ENCODE data around the gene JARID2.
"Not testable (repeated sequence)": the region's sequence is repeated elsewhere in the genome, so short reads cannot be mapped to it uniquely, and the experiment has no call there.

The JARID2 gene

GRCh38 chr6:15538106-15538505 lies 292.2 kb downstream of the JARID2 start:
- H3K27ac ChIP-seq (ENCODE audit: low read depth, low read length) = no peak overlapping the region
- H3K36me3 ChIP-seq (ENCODE audit: insufficient read depth, low read length) = no peaks in the 10 kb centered on the region
- H3K9ac ChIP-seq (ENCODE audit: low read depth, low read length) = no peak overlapping the region
- no peaks in the 10 kb centered on the region for H3K27me3 ChIP-seq (ENCODE audit: insufficient read depth, low read length)
- WGBS = 89% methylated on average over 5 of the region's 5 CpGs
- no peaks in the 10 kb centered on the region for H3K4me1 ChIP-seq (ENCODE audit: insufficient read depth, low read length)
- H3K9me3 ChIP-seq (ENCODE audit: insufficient read depth, low read depth, low read length) = no peaks in the 10 kb centered on the region
- H3K4me3 ChIP-seq (ENCODE audit: low read length) = no peak overlapping the region

- Histone ChIP-seq H3K9me3 (ENCODE audit: insufficient read depth, low read depth, low read length) (no peaks in the 10 kb centered on the region), H3K36me3 (ENCODE audit: insufficient read depth, low read length) (no peaks in the 10 kb centered on the region), H3K4me3 (ENCODE audit: low read length) (no peak overlapping the region), H3K27ac (ENCODE audit: low read depth, low read length) (no peak overlapping the region), H3K27me3 (ENCODE audit: insufficient read depth, low read length) (no peaks in the 10 kb centered on the region), H3K4me1 (ENCODE audit: insufficient read depth, low read length) (no peaks in the 10 kb centered on the region), H3K9ac (ENCODE audit: low read depth, low read length) (no peak overlapping the region)
- 91% methylated on average over 9 of the region's 9 CpGs for WGBS
Observed at GRCh38 chr6:15538766-15539495, 293.1 kb downstream of the JARID2 start.

DNA sequence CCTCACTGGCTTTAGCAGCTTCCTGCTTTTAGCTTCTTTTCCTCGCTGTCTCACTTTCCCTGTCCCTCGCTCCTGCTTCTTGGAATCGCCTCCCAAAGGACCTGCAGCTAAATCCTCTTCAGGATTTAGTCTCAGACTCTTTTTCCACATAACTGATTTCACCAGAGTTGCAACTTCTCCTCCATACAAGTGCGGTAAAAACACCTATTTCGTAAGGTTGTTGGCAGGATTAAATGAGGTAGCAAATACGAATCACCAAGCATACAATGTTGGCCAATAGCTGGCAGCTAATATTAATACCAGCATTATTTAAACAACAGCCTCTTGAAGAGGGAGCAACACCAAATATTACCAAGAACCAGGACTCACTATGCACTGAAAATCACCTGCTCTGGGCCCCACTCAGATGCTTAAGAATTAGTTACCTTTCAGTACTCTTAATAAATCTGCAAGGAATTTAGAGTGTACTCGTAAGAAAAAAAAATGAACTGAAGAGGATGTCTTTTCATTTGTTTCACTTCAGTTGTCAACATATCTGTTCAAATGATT lies 293.9 kb downstream of the JARID2 start:
- 95% methylated on average over 7 of the region's 7 CpGs for WGBS
- no peaks in the 10 kb centered on the region for H3K4me1 ChIP-seq (ENCODE audit: insufficient read depth, low read length)

DNA sequence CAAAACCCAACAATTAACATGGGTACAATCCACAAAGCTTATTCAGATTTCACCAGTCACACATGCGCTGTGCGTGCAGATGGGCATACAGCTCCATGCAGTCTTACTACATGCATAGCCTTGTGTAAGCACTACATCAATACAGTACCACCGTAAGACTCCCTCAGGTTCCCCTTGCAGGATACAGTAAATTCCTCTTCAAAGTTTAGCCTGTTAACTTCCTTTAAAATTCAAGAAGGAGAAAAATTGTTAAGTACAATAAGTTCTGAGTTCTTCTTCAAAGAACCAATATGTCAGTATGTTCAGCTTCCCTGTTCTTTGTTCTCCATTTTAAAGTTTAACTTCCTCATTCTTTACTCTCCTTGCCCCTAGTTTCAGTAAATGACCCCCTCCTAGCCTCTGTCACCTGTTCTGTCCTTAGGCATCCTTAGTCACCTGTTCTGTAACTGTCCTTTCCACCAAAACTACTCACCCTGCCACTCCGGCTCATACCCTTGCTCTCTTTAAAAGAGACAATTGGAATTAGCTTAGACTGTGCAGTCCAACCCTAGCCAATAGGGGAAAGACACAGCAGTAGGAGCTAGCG lies 297.6 kb downstream of the JARID2 start:
- H3K27me3 ChIP-seq (ENCODE audit: insufficient read depth, low read length); H3K4me3 ChIP-seq (ENCODE audit: low read length); H3K36me3 ChIP-seq (ENCODE audit: insufficient read depth, low read length); H3K9me3 ChIP-seq (ENCODE audit: insufficient read depth, low read depth, low read length); H3K9ac ChIP-seq (ENCODE audit: low read depth, low read length); H3K27ac ChIP-seq (ENCODE audit: low read depth, low read length): not testable (repeated sequence)
- H3K4me1 ChIP-seq (ENCODE audit: insufficient read depth, low read length) = peaks cover 12% of the 10 kb centered on the region
- WGBS = 98% methylated on average over 5 of the region's 5 CpGs

More for the DNA sequence above, 293.9 kb downstream of the JARID2 start:
- Histone ChIP-seq H3K4me3 (ENCODE audit: low read length) (no peak overlapping the region), H3K9ac (ENCODE audit: low read depth, low read length) (no peak overlapping the region), H3K27me3 (ENCODE audit: insufficient read depth, low read length) (no peaks in the 10 kb centered on the region), H3K27ac (ENCODE audit: low read depth, low read length) (no peak overlapping the region), H3K9me3 (ENCODE audit: insufficient read depth, low read depth, low read length) (no peaks in the 10 kb centered on the region), H3K36me3 (ENCODE audit: insufficient read depth, low read length) (no peaks in the 10 kb centered on the region)

DNA sequence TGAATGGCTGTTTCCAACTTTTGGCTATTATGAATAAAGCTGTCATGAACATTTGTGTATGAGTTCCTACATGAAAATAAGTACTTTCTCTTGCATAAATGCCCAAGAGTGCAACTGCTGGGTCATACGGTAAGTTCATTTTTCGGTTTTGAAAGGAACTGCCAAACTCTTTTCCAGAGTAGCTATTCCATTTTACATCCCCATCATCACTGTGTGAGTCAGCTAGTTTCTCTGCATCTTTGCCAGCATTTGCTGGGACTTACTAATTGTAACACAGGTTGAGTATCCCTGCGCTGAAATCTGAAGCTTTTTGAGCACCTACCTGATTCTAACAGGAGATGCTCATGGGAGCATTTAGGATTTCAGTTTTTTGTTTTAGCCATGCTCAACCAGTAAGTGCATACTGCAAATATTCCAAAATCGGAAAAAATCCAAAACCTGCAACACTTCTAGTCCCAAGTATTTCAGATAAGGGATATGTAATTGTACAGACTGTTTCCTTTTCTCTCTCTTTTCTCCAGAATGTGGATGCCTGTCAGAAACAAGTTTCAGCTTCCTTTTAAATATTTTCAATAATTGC lies 298.5 kb downstream of the JARID2 start:
- Histone ChIP-seq H3K36me3 (ENCODE audit: insufficient read depth, low read length) (no peaks in the 10 kb centered on the region), H3K4me3 (ENCODE audit: low read length) (no peak overlapping the region), H3K27ac (ENCODE audit: low read depth, low read length) (no peak overlapping the region), H3K9me3 (ENCODE audit: insufficient read depth, low read depth, low read length) (no peaks in the 10 kb centered on the region), H3K9ac (ENCODE audit: low read depth, low read length) (no peak overlapping the region), H3K4me1 (ENCODE audit: insufficient read depth, low read length) (peaks cover 13% of the 10 kb centered on the region), H3K27me3 (ENCODE audit: insufficient read depth, low read length) (no peaks in the 10 kb centered on the region)
- WGBS = 86% methylated on average over 4 of the region's 4 CpGs

- no peak overlapping the region for H3K4me3 ChIP-seq (ENCODE audit: low read length)
- no peak overlapping the region for H3K9ac ChIP-seq (ENCODE audit: low read depth, low read length)
- no peaks in the 10 kb centered on the region for H3K27me3 ChIP-seq (ENCODE audit: insufficient read depth, low read length)
- 81% methylated on average over 4 of the region's 5 CpGs for WGBS
- H3K9me3 ChIP-seq (ENCODE audit: insufficient read depth, low read depth, low read length) = no peaks in the 10 kb centered on the region
- peaks cover 20% of the 10 kb centered on the region for H3K4me1 ChIP-seq (ENCODE audit: insufficient read depth, low read length)
- no peak overlapping the region for H3K27ac ChIP-seq (ENCODE audit: low read depth, low read length)
- no peaks in the 10 kb centered on the region for H3K36me3 ChIP-seq (ENCODE audit: insufficient read depth, low read length)
Observed at GRCh38 chr6:15546591-15546990, 300.7 kb downstream of the JARID2 start.

- H3K27me3 ChIP-seq (ENCODE audit: insufficient read depth, low read length) = no peaks in the 10 kb centered on the region
- H3K36me3 ChIP-seq (ENCODE audit: insufficient read depth, low read length) = no peaks in the 10 kb centered on the region
- H3K4me1 ChIP-seq (ENCODE audit: insufficient read depth, low read length) = peaks cover 27% of the 10 kb centered on the region
- H3K9me3 ChIP-seq (ENCODE audit: insufficient read depth, low read depth, low read length) = no peaks in the 10 kb centered on the region
- no peak overlapping the region for H3K27ac ChIP-seq (ENCODE audit: low read depth, low read length)
- 87% methylated on average over 5 of the region's 5 CpGs for WGBS
- H3K4me3 ChIP-seq (ENCODE audit: low read length) = no peak overlapping the region
- no peak overlapping the region for H3K9ac ChIP-seq (ENCODE audit: low read depth, low read length)
Observed at GRCh38 chr6:15547400-15547799, 301.5 kb downstream of the JARID2 start.

GRCh38 chr6:15549371-15549770 lies 303.5 kb downstream of the JARID2 start:
- Histone ChIP-seq H3K4me3 (ENCODE audit: low read length) (no peak overlapping the region), H3K9ac (ENCODE audit: low read depth, low read length) (no peak overlapping the region), H3K9me3 (ENCODE audit: insufficient read depth, low read depth, low read length) (no peaks in the 10 kb centered on the region), H3K4me1 (ENCODE audit: insufficient read depth, low read length) (peaks cover 40% of the 10 kb centered on the region), H3K36me3 (ENCODE audit: insufficient read depth, low read length) (no peaks in the 10 kb centered on the region), H3K27ac (ENCODE audit: low read depth, low read length) (peak overlapping the region; percentile 31; the same call in 1 of the 2 replicates), H3K27me3 (ENCODE audit: insufficient read depth, low read length) (no peaks in the 10 kb centered on the region)
- 79% methylated on average over 14 of the region's 14 CpGs for WGBS

DNA sequence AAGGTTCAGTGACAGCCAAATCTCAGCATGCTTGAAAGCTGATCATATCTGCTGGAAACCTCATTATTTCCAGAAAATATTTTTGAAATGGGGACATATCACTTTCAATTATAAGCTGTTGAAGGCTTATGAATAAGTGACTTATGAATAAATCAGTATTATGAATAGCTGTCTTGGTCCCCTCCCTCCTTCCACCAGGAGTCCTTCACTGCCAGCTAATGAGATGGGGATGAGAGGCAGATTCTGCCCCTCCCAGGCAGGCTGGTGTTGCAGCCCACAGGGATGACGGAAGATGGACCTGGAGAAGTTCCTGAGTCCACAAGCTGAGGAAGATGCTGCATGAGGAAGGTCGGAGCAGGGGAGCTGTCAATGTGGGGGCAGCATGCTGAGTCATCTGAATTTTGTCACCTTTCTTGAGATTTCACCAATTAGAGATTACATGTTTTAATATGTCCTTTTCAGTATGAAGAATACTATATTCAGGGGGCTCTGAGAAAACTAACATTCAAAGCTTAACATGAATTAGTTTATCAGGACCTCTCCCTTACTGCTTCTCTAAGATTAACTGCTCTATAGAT lies 304.8 kb downstream of the JARID2 start:
- Histone ChIP-seq H3K9ac (ENCODE audit: low read depth, low read length) (no peak overlapping the region), H3K4me1 (ENCODE audit: insufficient read depth, low read length) (peaks cover 50% of the 10 kb centered on the region), H3K9me3 (ENCODE audit: insufficient read depth, low read depth, low read length) (no peaks in the 10 kb centered on the region), H3K36me3 (ENCODE audit: insufficient read depth, low read length) (no peaks in the 10 kb centered on the region), H3K4me3 (ENCODE audit: low read length) (no peak overlapping the region), H3K27me3 (ENCODE audit: insufficient read depth, low read length) (no peaks in the 10 kb centered on the region), H3K27ac (ENCODE audit: low read depth, low read length) (no peak overlapping the region)
- 86% methylated on average over 2 of the region's 2 CpGs for WGBS

DNA sequence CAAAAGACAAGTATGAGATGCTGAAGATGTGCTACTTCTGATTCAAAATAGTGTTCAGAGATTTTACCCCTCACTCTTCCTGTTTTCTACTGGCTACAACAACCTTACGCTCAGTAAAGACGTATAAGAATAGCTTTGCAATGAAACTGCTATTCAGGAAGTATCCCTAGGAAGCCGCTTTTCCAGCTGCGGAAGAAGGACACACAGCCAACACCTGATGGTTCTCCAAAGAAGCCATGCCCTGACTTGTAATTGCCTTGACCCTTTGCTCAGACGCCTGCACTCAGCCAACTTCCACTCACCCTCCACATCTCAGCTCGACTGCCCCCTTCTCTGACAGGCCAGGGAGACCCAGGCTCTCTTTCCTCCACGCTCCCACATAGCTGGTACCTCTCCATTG lies 305.4 kb downstream of the JARID2 start:
- Histone ChIP-seq H3K4me1 (ENCODE audit: insufficient read depth, low read length) (peaks cover 52% of the 10 kb centered on the region), H3K27ac (ENCODE audit: low read depth, low read length) (no peak overlapping the region), H3K36me3 (ENCODE audit: insufficient read depth, low read length) (no peaks in the 10 kb centered on the region), H3K27me3 (ENCODE audit: insufficient read depth, low read length) (no peaks in the 10 kb centered on the region), H3K9me3 (ENCODE audit: insufficient read depth, low read depth, low read length) (no peaks in the 10 kb centered on the region), H3K9ac (ENCODE audit: low read depth, low read length) (no peak overlapping the region), H3K4me3 (ENCODE audit: low read length) (no peak overlapping the region)
- 90% methylated on average over 7 of the region's 7 CpGs for WGBS

DNA sequence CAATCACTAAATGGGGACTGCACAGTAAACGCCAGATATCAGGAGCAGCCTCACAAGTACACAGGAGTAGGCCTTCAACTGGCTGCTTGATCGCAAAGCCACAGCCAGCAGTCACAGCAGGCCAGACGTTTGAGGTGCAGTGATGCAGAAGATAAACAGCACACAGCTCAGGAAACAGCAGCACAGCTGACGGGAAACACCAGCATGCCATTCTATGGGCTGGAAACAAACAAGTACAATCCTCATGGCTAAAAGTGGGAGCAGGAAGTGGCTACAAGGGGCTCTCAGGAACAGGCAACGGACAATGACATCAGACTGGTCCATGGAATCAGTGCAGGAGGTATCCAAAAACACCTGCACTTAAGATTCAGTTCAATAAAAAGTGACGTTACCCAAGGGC lies 305.9 kb downstream of the JARID2 start:
- Histone ChIP-seq H3K27ac (ENCODE audit: low read depth, low read length) (no peak overlapping the region), H3K9ac (ENCODE audit: low read depth, low read length) (no peak overlapping the region), H3K4me1 (ENCODE audit: insufficient read depth, low read length) (peaks cover 46% of the 10 kb centered on the region), H3K36me3 (ENCODE audit: insufficient read depth, low read length) (no peaks in the 10 kb centered on the region), H3K4me3 (ENCODE audit: low read length) (no peak overlapping the region), H3K9me3 (ENCODE audit: insufficient read depth, low read depth, low read length) (no peaks in the 10 kb centered on the region), H3K27me3 (ENCODE audit: insufficient read depth, low read length) (no peaks in the 10 kb centered on the region)
- WGBS = 79% methylated on average over 6 of the region's 6 CpGs

Measured in HUES64 (cell line).